Thymus (tissue), 11 donors: ENCODE data around the gene VTI1A. TPM values are rescaled to one million over a fixed set of nuclear protein-coding genes. Genes with fewer than 3 reads are reported as not detected.

Experiments used
- DNase-seq, 9 donors: peaks; one replicate each; pipeline ENCODE4 v3.0.0-alpha.2; 2013; ENCODE audit warnings: low spot score in 9 of 9, low read depth in 6 of 9, missing footprints in 1 of 9
- H3K27ac ChIP-seq, 2 donors: one replicate each; pipeline ENCODE4 v1.5.1; 2013; ENCODE audit warnings: control low read depth in 1 of 2, low read depth in 1 of 2, low read length in 1 of 2, mild to moderate bottlenecking in 1 of 2, moderate library complexity in 1 of 2
- H3K27me3 ChIP-seq, 2 donors: one replicate each; pipeline ENCODE4 v1.5.1; 2013; ENCODE audit warnings: low read length in 1 of 2; ENCODE audit not compliant: control insufficient read depth in 2 of 2, insufficient read depth in 1 of 2
- H3K36me3 ChIP-seq, 2 donors: one replicate each; pipeline ENCODE4 v1.5.1; 2013; ENCODE audit warnings: low read length in 1 of 2, mild to moderate bottlenecking in 1 of 2, moderate library complexity in 1 of 2; ENCODE audit not compliant: control insufficient read depth in 2 of 2, insufficient read depth in 2 of 2
- H3K4me1 ChIP-seq, 2 donors: one replicate each; pipeline ENCODE4 v1.5.1; 2013; ENCODE audit warnings: low read length in 2 of 2; ENCODE audit not compliant: control insufficient read depth in 2 of 2, insufficient read depth in 2 of 2
- H3K4me3 ChIP-seq, 2 donors: one replicate each; pipeline ENCODE4 v1.5.1; 2013; ENCODE audit warnings: low read length in 2 of 2, control low read depth in 1 of 2, mild to moderate bottlenecking in 1 of 2
- H3K9me3 ChIP-seq, 2 donors: one replicate each; pipeline ENCODE4 v1.5.1; 2013; ENCODE audit warnings: low read length in 1 of 2, mild to moderate bottlenecking in 1 of 2; ENCODE audit not compliant: control insufficient read depth in 2 of 2, insufficient read depth in 1 of 2
- WGBS: extraction: QIAGEN DNeasy Blood & Tissue Kit; methylation state at CpG from one replicate; pipeline ENCODE4 v1.1.7; 2013; 5-methylcytosine and 5-hydroxymethylcytosine counted together
- polyA plus RNA-seq: library from polyadenylated mRNA; stranded (reverse); fragments of 200-250 nt; gene quantifications from one replicate; pipeline ENCODE4 v1.2.3, GENCODE V29; 2013
- total RNA-seq: library from RNA; stranded (reverse); fragments of 120-200 nt; gene quantifications from one replicate; pipeline ENCODE4 v1.2.4, GENCODE V29; 2013
- donor health status: healthy.

VTI1A gene
- total and polyA plus RNA-seq, 2 donors: 15.9 to 27.0 TPM

DNA sequence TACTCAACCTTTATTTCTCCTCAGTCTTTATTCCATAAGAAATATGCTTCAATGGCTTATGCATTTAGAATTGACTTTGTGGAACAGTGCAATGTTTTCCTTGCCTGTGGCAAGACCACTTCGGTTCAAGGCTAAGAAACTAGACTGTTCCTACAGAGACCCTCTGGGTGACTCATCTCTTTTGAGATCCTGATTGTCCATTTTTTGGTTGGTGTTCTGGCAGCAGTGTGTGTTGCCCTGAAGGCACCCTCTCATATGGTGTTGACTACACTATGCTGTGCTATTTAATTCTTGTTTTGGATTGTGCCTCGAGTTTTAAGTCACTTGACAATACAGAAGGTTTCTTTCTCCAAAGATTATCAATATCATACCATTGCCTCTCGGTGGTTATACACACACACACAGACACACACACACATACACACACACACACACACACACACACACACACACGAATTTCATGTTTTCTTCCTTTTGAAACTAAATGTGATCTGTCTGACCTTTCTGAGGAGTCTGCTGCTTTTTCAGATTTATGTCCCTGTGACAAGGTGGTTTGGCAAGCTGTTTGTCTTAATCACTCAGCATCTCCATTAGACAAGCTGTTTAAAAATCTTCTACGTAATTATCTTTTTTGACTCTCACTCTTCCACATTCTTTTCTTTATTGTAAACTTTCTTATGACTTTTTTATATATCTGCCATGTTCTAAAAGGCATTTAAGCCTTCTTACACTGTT, 187.2 kb downstream of the VTI1A start:
- Histone ChIP-seq H3K4me3 (no peak overlapping the region), H3K9me3 (no peaks in the 10 kb centered on the region), H3K36me3 (no peaks in the 10 kb centered on the region), H3K27me3 (no peaks in the 10 kb centered on the region), H3K27ac (no peak overlapping the region), H3K4me1 (no peaks in the 10 kb centered on the region)
- DNase-seq: no peak
- 77% methylated on average over 5 of the region's 5 CpGs for WGBS

DNA sequence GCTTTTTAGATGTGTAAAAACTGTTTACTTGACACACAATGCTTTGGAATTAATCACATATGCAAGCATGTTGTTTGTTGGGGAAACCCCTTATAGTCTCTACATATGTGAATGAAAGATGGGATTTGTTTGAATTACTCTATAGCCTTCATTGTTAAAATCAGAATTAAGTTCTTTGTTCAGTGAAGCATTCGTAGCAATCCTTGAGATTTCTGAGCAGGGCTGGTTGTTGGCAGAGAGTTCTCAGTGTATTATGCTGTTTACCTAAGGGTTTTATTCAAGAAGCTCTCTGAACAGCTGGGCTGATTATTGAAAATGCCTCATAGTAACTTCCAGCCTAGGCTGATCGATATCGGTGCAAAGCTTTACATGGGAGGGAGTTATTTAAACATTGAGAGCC, 190.9 kb downstream of the VTI1A start:
- no peak overlapping the region for H3K4me3 ChIP-seq
- no peak overlapping the region for H3K27ac ChIP-seq
- no peaks in the 10 kb centered on the region for H3K4me1 ChIP-seq
- no peaks in the 10 kb centered on the region for H3K36me3 ChIP-seq
- no peak for DNase-seq
- no peaks in the 10 kb centered on the region for H3K9me3 ChIP-seq
- H3K27me3 ChIP-seq: no peaks in the 10 kb centered on the region
- WGBS: 95% methylated on average over 3 of the region's 3 CpGs

DNA sequence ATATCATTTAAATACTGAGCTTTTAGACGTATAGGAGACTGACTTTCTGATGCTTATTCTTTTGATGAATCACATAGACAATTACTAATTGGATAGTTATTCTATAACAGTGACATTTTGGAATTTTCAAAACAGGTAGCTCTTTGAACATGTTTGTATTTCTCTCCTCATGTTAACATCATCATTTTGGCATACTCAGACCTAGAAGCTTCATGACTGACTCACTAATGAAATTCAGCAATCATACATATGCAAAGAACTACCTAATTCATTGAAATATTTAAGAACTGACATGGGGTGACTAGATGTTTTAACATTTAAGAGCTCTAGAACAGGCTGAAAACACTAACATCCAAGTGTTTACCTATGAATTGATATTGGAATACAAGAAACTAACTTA, 192.3 kb downstream of the VTI1A start:
- Histone ChIP-seq H3K4me3 (no peak overlapping the region), H3K9me3 (no peaks in the 10 kb centered on the region), H3K27me3 (no peaks in the 10 kb centered on the region), H3K36me3 (no peaks in the 10 kb centered on the region), H3K27ac (no peak overlapping the region), H3K4me1 (peaks cover 0 to 5% of the 10 kb centered on the region in 2 donors)
- 96% methylated on average over 1 of the region's 1 CpG for WGBS
- no peak for DNase-seq

- Histone ChIP-seq H3K4me1 (peaks cover 0 to 6% of the 10 kb centered on the region in 2 donors), H3K36me3 (no peaks in the 10 kb centered on the region), H3K4me3 (no peak overlapping the region), H3K27me3 (no peaks in the 10 kb centered on the region), H3K9me3 (no peaks in the 10 kb centered on the region), H3K27ac (no peak overlapping the region)
- no peak for DNase-seq
- WGBS: 93% methylated on average over 3 of the region's 3 CpGs
Observed at GRCh38 chr10:112640638-112641037, 193.6 kb downstream of the VTI1A start.

DNA sequence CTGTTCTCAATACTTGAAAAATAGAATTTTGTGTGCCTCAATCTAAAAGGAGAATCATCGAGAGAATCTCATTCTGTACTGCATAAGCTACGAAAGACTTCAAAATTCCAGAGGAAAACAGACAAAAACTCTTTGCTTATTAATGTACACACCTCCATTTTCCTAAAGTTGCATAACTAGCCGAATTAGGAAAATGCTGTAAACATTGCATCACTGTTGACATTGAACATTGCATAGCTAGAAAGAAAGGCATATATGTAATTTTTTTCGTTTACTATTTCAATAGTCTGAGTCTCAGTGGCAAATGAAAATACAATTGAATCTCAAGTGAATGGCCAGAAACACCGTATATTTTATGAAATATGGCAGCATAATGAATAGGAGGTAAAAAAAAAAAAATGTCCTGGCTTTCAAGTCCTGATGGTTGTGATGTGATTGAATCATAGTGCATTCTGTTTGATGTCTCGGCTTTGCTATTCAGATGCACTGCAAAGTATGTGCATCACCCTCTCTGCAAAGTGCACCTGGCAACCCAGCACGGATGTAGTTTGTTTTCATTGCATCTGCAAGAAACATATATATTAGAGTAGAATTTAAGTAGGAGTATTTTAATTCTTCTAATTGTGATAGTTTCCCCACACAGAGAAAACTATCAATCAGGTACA, 196.7 kb downstream of the VTI1A start:
- no peaks in the 10 kb centered on the region for H3K27me3 ChIP-seq
- no peak overlapping the region for H3K4me3 ChIP-seq
- H3K9me3 ChIP-seq: no peaks in the 10 kb centered on the region
- peak; percentile 13 to 72 (median 27) for DNase-seq
- H3K36me3 ChIP-seq: no peaks in the 10 kb centered on the region
- peaks cover 0 to 6% of the 10 kb centered on the region in 2 donors for H3K4me1 ChIP-seq
- WGBS: 68% methylated on average over 7 of the region's 7 CpGs
- peak overlapping the region in 1 of 2 donors; percentile 44 for H3K27ac ChIP-seq

- no peaks in the 10 kb centered on the region for H3K9me3 ChIP-seq
- 98% methylated on average over 2 of the region's 2 CpGs for WGBS
- no peak for DNase-seq
- H3K4me3 ChIP-seq: no peak overlapping the region
- no peaks in the 10 kb centered on the region for H3K27me3 ChIP-seq
- no peaks in the 10 kb centered on the region for H3K36me3 ChIP-seq
- H3K4me1 ChIP-seq: peaks cover 0 to 6% of the 10 kb centered on the region in 2 donors
- peak overlapping the region in 1 of 2 donors; percentile 44 for H3K27ac ChIP-seq
Observed at GRCh38 chr10:112644265-112644645, 197.2 kb downstream of the VTI1A start.

DNA sequence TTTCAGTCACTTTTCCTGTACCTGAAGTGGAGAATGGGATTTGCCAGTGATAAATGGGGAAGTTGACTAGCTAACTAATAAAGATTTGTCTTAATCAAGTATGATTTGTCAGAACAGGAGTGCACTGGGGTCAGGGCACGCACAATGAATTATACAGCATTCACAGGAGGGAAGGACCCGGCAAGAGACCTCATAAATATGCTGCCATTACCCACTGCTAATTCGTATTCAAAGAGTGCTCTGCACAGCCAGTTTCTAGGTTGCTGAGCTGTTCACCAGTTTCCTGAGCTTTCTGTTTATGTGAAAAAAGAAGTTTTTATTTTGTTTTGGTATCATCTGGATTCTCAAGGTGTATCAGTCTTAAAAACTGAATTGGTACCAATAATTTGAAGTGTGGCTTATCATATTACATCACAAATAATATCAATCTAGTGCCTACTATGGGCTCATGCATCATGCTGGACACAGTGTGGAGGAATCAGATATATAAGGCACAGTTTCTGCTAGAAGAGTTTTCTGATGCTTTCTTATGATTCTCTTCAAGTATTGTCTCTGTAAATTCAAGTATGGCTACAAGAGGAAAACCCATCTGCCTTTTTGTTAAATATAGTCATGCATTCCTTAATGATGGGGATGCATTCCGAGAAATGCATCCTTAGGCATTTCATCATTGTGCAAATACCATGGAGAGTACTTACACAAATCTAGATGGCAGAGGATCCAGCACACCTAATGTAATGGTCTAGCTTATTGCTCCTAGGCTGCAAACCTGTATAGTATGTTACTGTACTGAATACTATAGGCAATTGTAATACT, 202.2 kb downstream of the VTI1A start:
- no peaks in the 10 kb centered on the region for H3K27me3 ChIP-seq
- no peak overlapping the region for H3K4me3 ChIP-seq
- peaks cover 0 to 3% of the 10 kb centered on the region in 2 donors for H3K36me3 ChIP-seq
- no peak for DNase-seq
- H3K4me1 ChIP-seq: peaks cover 0 to 2% of the 10 kb centered on the region in 2 donors
- no peak overlapping the region for H3K27ac ChIP-seq
- 95% methylated on average over 4 of the region's 4 CpGs for WGBS
- H3K9me3 ChIP-seq: no peaks in the 10 kb centered on the region

- Histone ChIP-seq H3K4me1 (no peaks in the 10 kb centered on the region), H3K9me3 (no peaks in the 10 kb centered on the region), H3K4me3 (no peak overlapping the region), H3K27ac (no peak overlapping the region), H3K36me3 (peaks cover 0 to 3% of the 10 kb centered on the region in 2 donors), H3K27me3 (no peaks in the 10 kb centered on the region)
- WGBS: 97% methylated on average over 4 of the region's 4 CpGs
- no peak for DNase-seq
Observed at GRCh38 chr10:112649822-112650152, 202.8 kb downstream of the VTI1A start.

DNA sequence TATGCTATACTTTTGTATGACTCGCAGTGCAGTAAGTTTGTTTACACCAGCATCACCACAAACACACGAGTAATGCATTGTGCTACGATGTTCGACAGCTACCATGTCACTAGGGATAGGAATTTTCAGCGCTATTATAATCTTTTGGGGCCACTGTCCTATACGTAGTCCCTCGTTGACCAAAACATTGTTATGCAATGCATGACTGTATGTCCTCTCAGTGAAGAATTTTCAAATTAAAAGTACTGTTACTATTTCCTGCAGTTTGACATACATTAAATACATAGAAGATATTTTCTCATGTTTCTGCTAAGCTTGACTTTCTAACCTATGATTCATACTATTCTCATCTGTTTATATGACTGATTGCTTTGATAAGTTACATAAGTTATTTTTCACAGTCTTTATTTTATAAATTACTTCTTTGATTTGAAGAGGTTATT, 203.6 kb downstream of the VTI1A start:
- Histone ChIP-seq H3K27ac (no peak overlapping the region), H3K36me3 (peaks cover 0 to 3% of the 10 kb centered on the region in 2 donors), H3K9me3 (no peaks in the 10 kb centered on the region), H3K4me1 (no peaks in the 10 kb centered on the region), H3K4me3 (no peak overlapping the region), H3K27me3 (no peaks in the 10 kb centered on the region)
- WGBS: 98% methylated on average over 7 of the region's 7 CpGs
- DNase-seq: no peak
